Activated T-cell treated with anti-CD3 and anti-CD28 coated beads for 48 hours (primary cell): ENCODE data around the gene FNIP1.
"Not testable (repeated sequence)": the region's sequence is repeated elsewhere in the genome, so short reads cannot be mapped to it uniquely, and the experiment has no call there.

ENCODE experiments used
- DNase-seq: peaks from one replicate; pipeline ENCODE4 v3.0.0-alpha.2; 2020; ENCODE audit warnings: low read depth

The FNIP1 gene

GRCh38 chr5:131684051-131684450 lies 112.8 kb downstream of the FNIP1 start:
- DNase-seq, result no peak

- no peak for DNase-seq
Observed at GRCh38 chr5:131682826-131683225, 114.0 kb downstream of the FNIP1 start.

GRCh38 chr5:131682175-131682574 lies 114.6 kb downstream of the FNIP1 start:
- DNase-seq, result no peak

GRCh38 chr5:131679911-131680310 lies 116.9 kb downstream of the FNIP1 start:
- no peak for DNase-seq

GRCh38 chr5:131678273-131678672 lies 118.5 kb downstream of the FNIP1 start:
- DNase-seq, result not testable (repeated sequence)

- no peak for DNase-seq
Observed at GRCh38 chr5:131677115-131677514, 119.7 kb downstream of the FNIP1 start.

GRCh38 chr5:131672776-131673175 lies 124.0 kb downstream of the FNIP1 start:
- no peak for DNase-seq

- no peak for DNase-seq
Observed at GRCh38 chr5:131671994-131672655, 124.7 kb downstream of the FNIP1 start.

- DNase-seq, result no peak
Observed at GRCh38 chr5:131671409-131671808, 125.4 kb downstream of the FNIP1 start.

GRCh38 chr5:131664929-131665328 lies 131.9 kb downstream of the FNIP1 start:
- no peak for DNase-seq

- no peak for DNase-seq
Observed at GRCh38 chr5:131661933-131662332, 134.9 kb downstream of the FNIP1 start.

- no peak for DNase-seq
Observed at GRCh38 chr5:131659841-131660240, 137.0 kb downstream of the FNIP1 start.

- no peak for DNase-seq
Observed at GRCh38 chr5:131659290-131659689, 137.5 kb downstream of the FNIP1 start.

GRCh38 chr5:131654776-131655175 lies 142.0 kb downstream of the FNIP1 start:
- no peak for DNase-seq

- DNase-seq, result no peak
Observed at GRCh38 chr5:131654309-131654708, 142.5 kb downstream of the FNIP1 start.

- DNase-seq, result no peak
Observed at GRCh38 chr5:131649161-131649560, 147.7 kb downstream of the FNIP1 start.

GRCh38 chr5:131647048-131647769 lies 149.6 kb downstream of the FNIP1 start:
- DNase-seq, result no peak

- no peak for DNase-seq
Observed at GRCh38 chr5:131644822-131645221, 152.0 kb downstream of the FNIP1 start.

- no peak for DNase-seq
Observed at GRCh38 chr5:131644370-131644769, 152.4 kb downstream of the FNIP1 start.

GRCh38 chr5:131641494-131641893 lies 155.3 kb downstream of the FNIP1 start:
- no peak for DNase-seq

GRCh38 chr5:131640043-131640856 lies 156.6 kb downstream of the FNIP1 start:
- peak; percentile 45 for DNase-seq

- no peak for DNase-seq
Observed at GRCh38 chr5:131639148-131639547, 157.7 kb downstream of the FNIP1 start.

GRCh38 chr5:131637694-131638093 lies 159.1 kb downstream of the FNIP1 start:
- no peak for DNase-seq
